Left ventricle myocardium inferior (tissue), 1 donor: ENCODE measurements around the gene SCARF2. TPM values are rescaled to one million over a fixed set of nuclear protein-coding genes. Genes with fewer than 3 reads are reported as not detected.

ENCODE experiments used
- DNase-seq: peaks from one replicate; pipeline ENCODE4 v3.0.0-alpha.2; 2020
- H3K27ac ChIP-seq: fragments of 200-600 bp; replicated peaks from 2 replicates; pipeline ENCODE4 v1.8.0; 2021
- H3K27me3 ChIP-seq: fragments of 200-600 bp; 2 replicates; pipeline ENCODE4 v1.8.0; 2021; ENCODE audit warnings: low read depth
- H3K36me3 ChIP-seq: fragments of 200-600 bp; 2 replicates; pipeline ENCODE4 v1.8.0; 2021
- H3K4me1 ChIP-seq: fragments of 200-600 bp; 2 replicates; pipeline ENCODE4 v1.8.0; 2021
- H3K4me3 ChIP-seq: fragments of 200-600 bp; 2 replicates; pipeline ENCODE4 v1.8.0; 2021; ENCODE audit warnings: mild to moderate bottlenecking, moderate library complexity
- H3K9me3 ChIP-seq: fragments of 200-600 bp; replicated peaks from 2 replicates; pipeline ENCODE4 v1.8.0; 2021
- CTCF ChIP-seq: fragments of 200-600 bp; IDR thresholded peaks from 2 replicates; pipeline ENCODE4 v1.8.0; 2021; ENCODE audit warnings: antibody characterized with exemption, mild to moderate bottlenecking, borderline replicate concordance
- intact Hi-C: fragments of 100-400 bp; cut with micrococcal nuclease; formaldehyde crosslinking; loops from one replicate; pipeline ENCODE4 v1.11.0; 2022
- total RNA-seq: library from RNA; stranded (reverse); fragmentation: NEBNext Ultra II Directional; extraction: Animal tissue kit (Norgen Biotek cat#: 25700); gene quantifications from one replicate; pipeline ENCODE4 v1.2.1, GENCODE V29; 2021
- donor health status: DM: no; HTN: yes; CAD: no; lungs with severe emphysema.

SCARF2 gene
- total RNA-seq, 1 donor from 2014 or later: 3.1 TPM

DNA sequence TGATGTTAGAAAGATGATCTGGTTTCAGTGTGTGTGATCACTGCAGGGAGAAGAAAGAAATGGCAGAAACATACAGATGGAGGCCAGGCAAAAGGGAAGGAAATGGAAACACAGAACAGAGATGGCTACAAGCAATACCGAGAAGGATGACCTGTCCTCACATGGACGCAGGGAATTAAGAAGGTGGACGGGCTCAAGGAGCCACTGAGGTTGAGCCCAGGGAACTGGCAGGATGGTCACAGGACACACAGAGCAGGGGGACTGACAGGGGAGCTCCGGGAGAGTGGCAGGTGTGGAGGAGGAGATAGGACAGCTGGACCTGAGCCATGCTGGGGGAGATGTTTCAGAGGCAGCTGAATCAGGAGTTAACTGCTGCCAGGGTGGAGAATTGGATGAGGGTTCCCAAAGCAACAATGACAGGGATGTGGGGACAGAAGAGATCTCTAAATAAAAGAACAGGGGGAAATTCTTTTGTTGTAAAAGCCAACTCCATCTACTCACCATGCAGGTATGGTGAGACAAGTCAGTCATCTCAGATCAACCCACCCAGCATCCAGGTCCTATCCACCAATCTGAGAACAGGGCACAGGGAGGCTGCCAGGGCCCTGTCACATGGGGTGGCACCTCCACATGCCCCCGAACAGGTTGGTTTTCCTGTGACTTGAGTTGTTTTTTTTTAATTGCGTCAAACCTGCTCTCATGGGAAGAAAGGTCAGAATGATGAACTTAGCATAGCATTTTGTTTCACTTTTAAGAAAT, 31.7 kb upstream of the SCARF2 start:
- H3K36me3 ChIP-seq: peaks cover 29% of the 10 kb centered on the region

GRCh38 chr22:20466659-20467379, 29.2 kb upstream of the SCARF2 start:
- Histone ChIP-seq H3K27ac (no peak overlapping the region), H3K27me3 (no peaks in the 10 kb centered on the region), H3K4me1 (peaks cover 25% of the 10 kb centered on the region), H3K9me3 (no peaks in the 10 kb centered on the region), H3K36me3 (peaks cover 34% of the 10 kb centered on the region), H3K4me3 (no peak overlapping the region)
- intact Hi-C loops: no loop called here
- no peak for DNase-seq
- TF ChIP-seq CTCF: no peak

More for the DNA sequence above, 31.7 kb upstream of the SCARF2 start:
- intact Hi-C loops: no loop called here
- no peak for DNase-seq
- H3K27ac ChIP-seq: no peak overlapping the region
- peaks cover 9% of the 10 kb centered on the region for H3K4me1 ChIP-seq
- H3K27me3 ChIP-seq: no peaks in the 10 kb centered on the region
- H3K9me3 ChIP-seq: no peaks in the 10 kb centered on the region
- no peak overlapping the region for H3K4me3 ChIP-seq
- TF ChIP-seq CTCF: no peak

DNA sequence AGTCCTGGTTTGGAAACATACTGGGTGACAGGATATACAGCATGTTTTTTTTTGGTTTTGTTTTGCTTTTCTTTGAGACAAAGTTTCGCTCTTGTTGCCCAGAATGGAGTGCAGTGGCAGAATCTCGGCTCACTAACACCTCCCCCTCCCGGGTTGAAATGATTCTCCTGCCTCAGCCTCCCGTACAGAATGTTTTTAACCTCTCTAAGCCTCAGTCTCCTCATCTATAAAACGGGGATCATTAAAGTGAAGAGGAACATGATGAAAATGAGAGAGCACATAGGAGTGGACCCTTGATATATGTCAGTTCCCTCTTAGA, 28.1 kb upstream of the SCARF2 start:
- Histone ChIP-seq H3K36me3 (peaks cover 30% of the 10 kb centered on the region), H3K4me1 (peaks cover 25% of the 10 kb centered on the region), H3K4me3 (no peak overlapping the region), H3K27me3 (no peaks in the 10 kb centered on the region), H3K27ac (no peak overlapping the region), H3K9me3 (no peaks in the 10 kb centered on the region)
- TF ChIP-seq CTCF: no peak
- DNase-seq: no peak
- intact Hi-C loops: no loop called here

DNA sequence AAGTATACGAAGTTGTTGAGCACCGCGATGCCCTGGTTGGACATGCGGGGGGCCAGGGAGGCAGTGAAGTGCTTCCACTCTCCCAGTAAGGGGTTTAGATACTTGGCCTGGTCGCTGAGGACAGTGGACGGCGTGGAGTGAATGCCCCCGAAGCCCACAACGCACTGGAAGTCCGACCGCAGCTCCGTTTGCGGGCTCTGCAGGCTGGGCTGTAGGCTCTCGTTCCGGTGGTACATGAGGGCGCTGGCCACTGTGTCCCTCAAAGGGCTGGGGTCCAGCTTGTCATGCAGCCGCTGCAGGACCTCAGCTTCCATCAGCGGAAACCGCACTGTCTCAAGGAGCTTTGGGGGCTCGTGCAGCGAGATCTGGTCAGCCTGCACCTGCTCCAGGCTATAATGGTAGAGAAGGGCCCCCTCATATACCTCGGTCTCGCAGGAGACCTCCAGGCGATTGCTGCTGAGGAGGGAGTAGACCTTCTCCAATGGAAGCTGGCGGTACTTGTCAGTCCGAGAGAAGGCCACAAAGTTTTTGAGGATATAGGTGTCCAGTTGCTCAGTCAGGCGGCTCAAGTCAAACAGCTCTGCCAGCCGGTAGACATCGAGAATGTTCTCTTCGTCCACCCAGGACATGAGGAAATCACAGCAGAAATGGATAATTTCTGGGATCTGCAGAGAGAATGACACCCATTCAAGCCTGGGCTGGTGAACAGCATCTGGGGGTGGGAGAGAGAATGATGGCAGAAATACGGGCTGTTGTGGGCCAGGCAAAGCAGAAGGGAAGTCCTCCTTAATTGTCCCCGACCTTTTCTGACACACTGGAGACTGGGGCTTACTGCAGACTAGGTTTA, 27.5 kb upstream of the SCARF2 start:
- DNase-seq: no peak
- H3K27ac ChIP-seq: no peak overlapping the region
- no peaks in the 10 kb centered on the region for H3K9me3 ChIP-seq
- intact Hi-C loops: no loop called here
- no peak for TF ChIP-seq CTCF
- peaks cover 25% of the 10 kb centered on the region for H3K4me1 ChIP-seq
- H3K36me3 ChIP-seq: peaks cover 26% of the 10 kb centered on the region
- H3K27me3 ChIP-seq: no peaks in the 10 kb centered on the region
- H3K4me3 ChIP-seq: no peak overlapping the region

DNA sequence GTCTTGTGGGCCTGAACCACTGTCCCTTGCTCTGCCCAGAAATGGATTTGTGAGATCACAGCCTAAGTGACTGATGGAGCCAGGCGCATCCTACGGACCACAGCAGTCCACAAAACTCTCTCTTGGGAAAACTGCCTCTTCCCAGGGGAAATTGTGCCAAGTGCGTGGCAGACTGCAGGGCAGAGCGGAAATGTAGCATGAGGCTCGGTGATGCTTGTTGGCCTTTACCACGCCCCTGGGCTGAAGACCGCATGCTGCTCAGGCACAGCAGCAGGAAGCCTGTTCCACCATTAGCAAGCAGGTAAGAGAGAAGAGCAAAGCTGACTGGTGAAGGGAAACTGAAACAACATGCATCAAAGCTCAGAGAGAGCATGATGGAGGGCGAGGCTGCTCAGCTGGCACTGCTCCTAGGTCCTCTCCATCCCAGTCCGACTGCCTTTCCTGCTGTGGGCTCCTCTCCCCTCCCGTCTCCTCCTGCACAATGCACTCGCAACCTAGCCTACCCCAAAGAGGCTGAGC, 26.5 kb upstream of the SCARF2 start:
- Histone ChIP-seq H3K27ac (peak overlapping the region; percentile 5), H3K9me3 (no peaks in the 10 kb centered on the region), H3K36me3 (peaks cover 21% of the 10 kb centered on the region), H3K4me3 (no peak overlapping the region), H3K4me1 (peaks cover 25% of the 10 kb centered on the region), H3K27me3 (no peaks in the 10 kb centered on the region)
- TF ChIP-seq CTCF: no peak
- DNase-seq: no peak
- intact Hi-C loops: no loop called here
